Uterus (tissue), 2 donors: Measurements from ENCODE around the gene SPOCD1.

Experiments used
- POLR2A ChIP-seq, 2 donors: fragments of 450-650 bp; IDR thresholded peaks; one replicate each; pipeline ENCODE4 v1.6.1; 2016; ENCODE audit warnings: antibody characterized with exemption in 2 of 2, mild to moderate bottlenecking in 1 of 2, moderate library complexity in 1 of 2
- TF ChIP-seq, protein P1 (sequence below), 4 experiments: fragments of 200-600 bp in 2 of 4; fragments of 450-650 bp in 2 of 4; sonication (generic) in 2 of 4; IDR thresholded peaks; one replicate each; pipeline ENCODE4 v1.5.1; 2016 to 2019; ENCODE audit warnings: antibody characterized with exemption in 4 of 4, mild to moderate bottlenecking in 2 of 4, moderate library complexity in 1 of 4

DNA sequence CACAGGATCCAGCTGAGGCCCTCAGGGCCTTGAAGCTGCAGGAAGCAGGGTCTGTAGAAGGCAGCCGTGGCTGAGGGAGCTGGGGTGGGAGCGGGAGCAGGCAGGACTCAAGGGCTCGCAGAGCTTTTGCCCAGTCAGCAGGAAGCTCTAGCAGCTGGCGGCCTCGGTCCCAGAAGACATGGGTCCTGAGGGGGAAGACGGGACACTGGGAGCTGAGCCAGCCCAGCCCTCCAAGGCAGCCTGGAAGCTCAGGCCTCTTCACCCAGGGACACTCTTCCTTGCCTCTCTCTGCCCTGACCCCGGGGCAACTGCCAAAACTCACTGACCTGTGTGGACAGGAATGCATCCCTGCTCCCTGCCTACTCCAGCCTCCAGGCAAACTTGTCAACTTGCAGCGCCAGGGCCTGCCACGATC lies 60.6 kb downstream of the SPOCD1 start:
- TF ChIP-seq, protein P1, sequence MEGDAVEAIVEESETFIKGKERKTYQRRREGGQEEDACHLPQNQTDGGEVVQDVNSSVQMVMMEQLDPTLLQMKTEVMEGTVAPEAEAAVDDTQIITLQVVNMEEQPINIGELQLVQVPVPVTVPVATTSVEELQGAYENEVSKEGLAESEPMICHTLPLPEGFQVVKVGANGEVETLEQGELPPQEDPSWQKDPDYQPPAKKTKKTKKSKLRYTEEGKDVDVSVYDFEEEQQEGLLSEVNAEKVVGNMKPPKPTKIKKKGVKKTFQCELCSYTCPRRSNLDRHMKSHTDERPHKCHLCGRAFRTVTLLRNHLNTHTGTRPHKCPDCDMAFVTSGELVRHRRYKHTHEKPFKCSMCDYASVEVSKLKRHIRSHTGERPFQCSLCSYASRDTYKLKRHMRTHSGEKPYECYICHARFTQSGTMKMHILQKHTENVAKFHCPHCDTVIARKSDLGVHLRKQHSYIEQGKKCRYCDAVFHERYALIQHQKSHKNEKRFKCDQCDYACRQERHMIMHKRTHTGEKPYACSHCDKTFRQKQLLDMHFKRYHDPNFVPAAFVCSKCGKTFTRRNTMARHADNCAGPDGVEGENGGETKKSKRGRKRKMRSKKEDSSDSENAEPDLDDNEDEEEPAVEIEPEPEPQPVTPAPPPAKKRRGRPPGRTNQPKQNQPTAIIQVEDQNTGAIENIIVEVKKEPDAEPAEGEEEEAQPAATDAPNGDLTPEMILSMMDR (IDR thresholded peaks at IDR 0.05): no peak
- no peak for TF ChIP-seq POLR2A (IDR thresholded peaks at IDR 0.05)
